SU-DHL-6 (cell line): ENCODE measurements around the gene CDH23.

Experiments used
- EZH2phosphoT487 ChIP-seq: fragments of 200-600 bp; sonication (generic), shearing (Covaris generic); conservative IDR thresholded peaks from 2 replicates; pipeline ENCODE4 v1.6.1; 2018; ENCODE audit warnings: mild to moderate bottlenecking, antibody characterized with exemption, low read length, moderate library complexity, mixed read lengths
- TF ChIP-seq, protein P1 (sequence below): fragments of 200-600 bp; sonication (generic); IDR thresholded peaks from one replicate; pipeline ENCODE4 v1.5.1; 2017; ENCODE audit warnings: antibody characterized with exemption, mild to moderate bottlenecking, low read length, moderate library complexity; ENCODE audit not compliant: insufficient read depth, poor library complexity, severe bottlenecking

DNA sequence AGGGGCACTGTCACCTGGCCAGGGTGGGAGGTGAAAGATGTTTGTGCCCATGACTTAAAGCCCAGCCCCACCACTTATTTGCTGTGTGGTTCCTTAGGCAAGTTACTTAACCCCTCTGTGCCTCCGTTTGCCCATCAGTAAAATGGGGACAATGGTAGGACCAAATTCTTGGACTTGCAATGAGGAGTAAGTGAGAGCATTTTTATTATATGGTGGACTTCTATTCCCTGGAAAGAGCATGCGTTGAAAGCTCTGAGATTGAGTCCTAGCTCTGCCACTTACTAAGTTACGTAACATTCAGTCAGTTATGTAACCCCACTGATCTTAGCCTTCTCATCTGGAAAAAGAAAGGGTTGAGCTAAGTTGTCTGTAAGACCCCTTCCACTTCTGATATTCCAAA, 357.8 kb downstream of the CDH23 start:
- TF ChIP-seq, protein P1, sequence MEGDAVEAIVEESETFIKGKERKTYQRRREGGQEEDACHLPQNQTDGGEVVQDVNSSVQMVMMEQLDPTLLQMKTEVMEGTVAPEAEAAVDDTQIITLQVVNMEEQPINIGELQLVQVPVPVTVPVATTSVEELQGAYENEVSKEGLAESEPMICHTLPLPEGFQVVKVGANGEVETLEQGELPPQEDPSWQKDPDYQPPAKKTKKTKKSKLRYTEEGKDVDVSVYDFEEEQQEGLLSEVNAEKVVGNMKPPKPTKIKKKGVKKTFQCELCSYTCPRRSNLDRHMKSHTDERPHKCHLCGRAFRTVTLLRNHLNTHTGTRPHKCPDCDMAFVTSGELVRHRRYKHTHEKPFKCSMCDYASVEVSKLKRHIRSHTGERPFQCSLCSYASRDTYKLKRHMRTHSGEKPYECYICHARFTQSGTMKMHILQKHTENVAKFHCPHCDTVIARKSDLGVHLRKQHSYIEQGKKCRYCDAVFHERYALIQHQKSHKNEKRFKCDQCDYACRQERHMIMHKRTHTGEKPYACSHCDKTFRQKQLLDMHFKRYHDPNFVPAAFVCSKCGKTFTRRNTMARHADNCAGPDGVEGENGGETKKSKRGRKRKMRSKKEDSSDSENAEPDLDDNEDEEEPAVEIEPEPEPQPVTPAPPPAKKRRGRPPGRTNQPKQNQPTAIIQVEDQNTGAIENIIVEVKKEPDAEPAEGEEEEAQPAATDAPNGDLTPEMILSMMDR = no peak
- no peak for TF ChIP-seq EZH2phosphoT487
